Effector CD4-positive, alpha-beta T cell (primary cell): ENCODE measurements around the gene NEK3.
"Not testable (repeated sequence)": the region's sequence is repeated elsewhere in the genome, so short reads cannot be mapped to it uniquely, and the experiment has no call there.

Experiments used
- DNase-seq: peaks from one replicate; pipeline ENCODE4 v3.0.0-alpha.2; 2020
- total RNA-seq: gene quantifications from one replicate; lab custom pipeline; 2026; lab: John Stamatoyannopoulos, UW

The NEK3 gene
- total RNA-seq, result 5.4 reads per million, percentile 21 among the genes with 10 or more reads in this experiment

- peak; percentile 15 for DNase-seq
Observed at GRCh38 chr13:52159159-52159982, at the start of gene NEK3. NEK3 (minus strand) TSS chr13:52159597; CDS start chr13:52156191, 3,406 bp downstream.

GRCh38 chr13:52208384-52208783 is 49.0 kb upstream of the NEK3 start:
- not testable (repeated sequence) for DNase-seq

GRCh38 chr13:52207896-52208295 is 48.5 kb upstream of the NEK3 start:
- DNase-seq, result not testable (repeated sequence)

- not testable (repeated sequence) for DNase-seq
Observed at GRCh38 chr13:52207337-52207736, 47.9 kb upstream of the NEK3 start.

GRCh38 chr13:52204546-52204945 is 45.1 kb upstream of the NEK3 start:
- DNase-seq, result not testable (repeated sequence)

- not testable (repeated sequence) for DNase-seq
Observed at GRCh38 chr13:52203864-52204263, 44.5 kb upstream of the NEK3 start.

GRCh38 chr13:52202506-52202905 is 43.1 kb upstream of the NEK3 start:
- DNase-seq, result not testable (repeated sequence)

GRCh38 chr13:52201439-52202193 is 42.2 kb upstream of the NEK3 start:
- DNase-seq, result peak; percentile 19

- peak; percentile 19 for DNase-seq
Observed at GRCh38 chr13:52195401-52195837, 36.0 kb upstream of the NEK3 start.

GRCh38 chr13:52194184-52194868 is 34.9 kb upstream of the NEK3 start:
- peak; percentile 78 for DNase-seq

- DNase-seq, result not testable (repeated sequence)
Observed at GRCh38 chr13:52193587-52194183, 34.3 kb upstream of the NEK3 start.

GRCh38 chr13:52187424-52188187 is 28.2 kb upstream of the NEK3 start:
- not testable (repeated sequence) for DNase-seq

- DNase-seq, result no peak
Observed at GRCh38 chr13:52187029-52187423, 27.6 kb upstream of the NEK3 start.

- DNase-seq, result not testable (repeated sequence)
Observed at GRCh38 chr13:52181316-52181954, 22.0 kb upstream of the NEK3 start.

- no peak for DNase-seq
Observed at GRCh38 chr13:52179925-52180324, 20.5 kb upstream of the NEK3 start.

- DNase-seq, result no peak
Observed at GRCh38 chr13:52177276-52177675, 17.9 kb upstream of the NEK3 start.

- not testable (repeated sequence) for DNase-seq
Observed at GRCh38 chr13:52173970-52174369, 14.6 kb upstream of the NEK3 start.

- no peak for DNase-seq
Observed at GRCh38 chr13:52173373-52173772, 14.0 kb upstream of the NEK3 start.

- not testable (repeated sequence) for DNase-seq
Observed at GRCh38 chr13:52171686-52172085, 12.3 kb upstream of the NEK3 start.

GRCh38 chr13:52170828-52171391 is 11.5 kb upstream of the NEK3 start:
- DNase-seq, result not testable (repeated sequence)

- DNase-seq, result no peak
Observed at GRCh38 chr13:52169839-52170238, 10.4 kb upstream of the NEK3 start.
